NT2/D1 (cell line): ENCODE measurements around the gene OTOF.

ENCODE experiments used
- SUZ12 ChIP-seq: IDR thresholded peaks from 2 replicates; pipeline ENCODE4 v1.6.1; 2011; ENCODE audit not compliant: insufficient read length, insufficient read depth; ENCODE audit errors: extremely low read depth
- ZNF274 ChIP-seq: IDR thresholded peaks from 2 replicates; pipeline ENCODE4 v1.6.1; 2011; ENCODE audit warnings: mild to moderate bottlenecking, low read depth, low read length

GRCh38 chr2:26460613-26461031 is 17.3 kb downstream of the OTOF start:
- TF ChIP-seq SUZ12 = no peak
- no peak for TF ChIP-seq ZNF274
